MCF 10A (cell line): ENCODE measurements around the gene BAHCC1. TPM values are rescaled to one million over a fixed set of nuclear protein-coding genes. Genes with fewer than 3 reads are reported as not detected.

Experiments
- BruUV-seq: library from RNA; stranded (reverse); fragments of 400-500 nt; replicated peaks from 2 replicates; lab custom pipeline; 2021; lab: Mats Ljungman, UMichigan
- CTCF ChIA-PET: fragments of 300-600 bp; sonication (Branson Sonifier 250); formaldehyde crosslinking; extraction: SDS; loops from one replicate; lab custom pipeline; 2021; ENCODE audit warnings: antibody characterized with exemption, inconsistent platforms; lab: Yijun Ruan, JAX
- POLR2A ChIA-PET: fragments of 300-600, 350-650 bp; sonication (Branson Sonifier 250); formaldehyde crosslinking; extraction: SDS; loops from one replicate; lab custom pipeline; 2020; ENCODE audit warnings: antibody characterized with exemption, inconsistent platforms; lab: Yijun Ruan, JAX
- DNase-seq: peaks from one replicate; pipeline ENCODE4 v3.0.0-alpha.2; 2018; ENCODE audit not compliant: unreplicated experiment
- H3K27ac Mint-ChIP-seq: one replicate; pipeline ENCODE4 v1.8.0; 2022; ENCODE audit warnings: mild to moderate bottlenecking, low read depth, mixed read lengths; ENCODE audit not compliant: unreplicated experiment
- H3K27me3 Mint-ChIP-seq: one replicate; pipeline ENCODE4 v1.8.0; 2022; ENCODE audit warnings: mixed read lengths; ENCODE audit not compliant: insufficient read depth, unreplicated experiment
- H3K36me3 Mint-ChIP-seq: one replicate; pipeline ENCODE4 v1.8.0; 2022; ENCODE audit warnings: mild to moderate bottlenecking, moderate library complexity, mixed read lengths; ENCODE audit not compliant: insufficient read depth, unreplicated experiment
- H3K4me1 Mint-ChIP-seq: one replicate; pipeline ENCODE4 v1.8.0; 2022; ENCODE audit warnings: mixed read lengths; ENCODE audit not compliant: insufficient read depth, unreplicated experiment
- H3K4me3 Mint-ChIP-seq: one replicate; pipeline ENCODE4 v1.8.0; 2022; ENCODE audit warnings: mild to moderate bottlenecking, moderate library complexity, mixed read lengths; ENCODE audit not compliant: unreplicated experiment
- H3K9me3 Mint-ChIP-seq: one replicate; pipeline ENCODE4 v1.8.0; 2022; ENCODE audit warnings: mixed read lengths; ENCODE audit not compliant: unreplicated experiment
- CTCF ChIP-seq: fragments of 200-600 bp; IDR thresholded peaks from one replicate; pipeline ENCODE4 v1.8.0; 2022; ENCODE audit warnings: antibody characterized with exemption, mild to moderate bottlenecking; ENCODE audit not compliant: unreplicated experiment
- intact Hi-C: fragments of 100-400 bp; cut with micrococcal nuclease; formaldehyde crosslinking; loops from 2 replicates; pipeline ENCODE4 v1.14.1; 2022
- total RNA-seq: library from RNA; stranded (reverse); gene quantifications from 2 replicates; pipeline ENCODE4 v1.2.3, GENCODE V29; 2022

Gene BAHCC1
- total RNA-seq, 1 experiment from 2014 or later, result 7.4 TPM

GRCh38 chr17:81468770-81469121 is 73.5 kb downstream of the BAHCC1 start:
- no peak for DNase-seq
- no peak for TF ChIP-seq CTCF
- H3K36me3 Mint-ChIP-seq, result no peaks in the 10 kb centered on the region
- no peaks in the 10 kb centered on the region for H3K27me3 Mint-ChIP-seq
- ChIA-PET POLR2A (interaction anchor here (0.6 kb wide), 1 partner anchor 94 kb away, joined by 3 read pairs; no protein-coding TSS in a partner anchor), CTCF (no interaction called here)
- intact Hi-C loops, result no loop called here
- H3K27ac Mint-ChIP-seq, result no peak overlapping the region
- peaks cover 1% of the 10 kb centered on the region for H3K4me1 Mint-ChIP-seq
- H3K9me3 Mint-ChIP-seq, result no peaks in the 10 kb centered on the region
- BruUV-seq, result no TSS peak
- H3K4me3 Mint-ChIP-seq, result no peak overlapping the region

DNA sequence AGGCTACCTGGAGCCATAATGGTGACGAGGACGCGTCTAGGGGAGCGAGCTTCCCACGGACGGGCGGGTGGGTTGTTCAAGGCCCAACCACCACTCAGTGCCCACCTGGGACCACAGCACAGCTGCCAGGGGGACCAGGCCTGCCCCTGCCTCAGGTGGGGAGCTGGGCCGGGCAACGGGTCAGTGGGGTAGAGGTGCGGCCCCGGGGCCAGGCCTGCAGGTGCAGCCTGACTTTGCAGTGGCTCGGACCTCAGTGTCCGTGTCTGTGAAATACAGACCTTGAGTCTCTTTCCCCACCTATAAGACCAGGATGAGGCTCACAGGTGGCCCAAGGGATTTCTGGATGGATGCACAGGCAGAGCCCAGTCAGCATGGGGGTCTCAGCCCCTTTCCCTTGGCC is 74.0 kb downstream of the BAHCC1 start:
- no peaks in the 10 kb centered on the region for H3K9me3 Mint-ChIP-seq
- no TSS peak for BruUV-seq
- H3K4me1 Mint-ChIP-seq, result peaks cover 4% of the 10 kb centered on the region
- no peak overlapping the region for H3K27ac Mint-ChIP-seq
- ChIA-PET CTCF (interaction anchor here (0.7 kb wide), 1 partner anchor 356 kb away, joined by 4 read pairs; no protein-coding TSS in a partner anchor), POLR2A (interaction anchor here (0.6 kb wide), 1 partner anchor 93 kb away, joined by 3 read pairs; no protein-coding TSS in a partner anchor)
- no peak for TF ChIP-seq CTCF
- no peaks in the 10 kb centered on the region for H3K36me3 Mint-ChIP-seq
- H3K27me3 Mint-ChIP-seq, result no peaks in the 10 kb centered on the region
- intact Hi-C loops, result no loop called here
- H3K4me3 Mint-ChIP-seq, result no peak overlapping the region
- no peak for DNase-seq

DNA sequence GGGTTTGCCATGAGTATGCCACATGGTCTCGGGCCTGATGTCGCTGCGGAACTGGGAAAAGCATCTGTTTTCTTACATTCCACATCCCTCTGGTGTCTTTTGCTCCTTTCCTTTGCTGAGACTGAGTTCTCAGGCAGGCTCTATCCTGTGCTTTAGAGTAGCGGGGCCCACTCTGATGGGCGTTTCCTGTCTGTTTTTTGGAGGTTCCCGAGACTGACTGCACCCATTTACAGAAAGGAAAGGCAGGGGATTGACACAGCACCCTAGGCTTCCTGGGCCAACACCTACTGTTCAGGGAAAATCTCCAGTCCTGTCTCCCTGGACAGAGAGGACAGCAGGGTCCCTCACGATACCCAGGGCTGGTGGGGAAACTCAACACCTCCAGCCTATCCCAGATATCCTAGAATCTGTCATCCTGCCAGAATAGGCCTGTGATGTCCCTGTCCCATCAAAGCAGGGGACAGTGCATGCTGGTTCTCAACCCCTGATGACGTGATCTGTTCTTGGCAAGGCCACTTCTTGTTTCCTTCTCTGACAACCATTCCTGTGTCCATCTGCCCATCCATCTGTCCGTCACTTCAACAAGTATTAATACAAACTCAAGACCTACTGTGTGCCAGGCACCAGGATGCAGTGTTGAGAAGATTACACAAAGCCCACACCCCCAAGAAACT is 75.2 kb downstream of the BAHCC1 start:
- Mint-ChIP-seq H3K27me3 (no peaks in the 10 kb centered on the region), H3K36me3 (no peaks in the 10 kb centered on the region), H3K27ac (no peak overlapping the region), H3K4me3 (no peak overlapping the region), H3K4me1 (peaks cover 4% of the 10 kb centered on the region), H3K9me3 (no peaks in the 10 kb centered on the region)
- no peak for DNase-seq
- POLR2A ChIA-PET, result no interaction called here
- no TSS peak for BruUV-seq
- TF ChIP-seq CTCF, result no peak
- intact Hi-C loops, result no loop called here
- CTCF ChIA-PET, result interaction anchor here (0.7 kb wide), 1 partner anchor 355 kb away, joined by 4 read pairs; no protein-coding TSS in a partner anchor

DNA sequence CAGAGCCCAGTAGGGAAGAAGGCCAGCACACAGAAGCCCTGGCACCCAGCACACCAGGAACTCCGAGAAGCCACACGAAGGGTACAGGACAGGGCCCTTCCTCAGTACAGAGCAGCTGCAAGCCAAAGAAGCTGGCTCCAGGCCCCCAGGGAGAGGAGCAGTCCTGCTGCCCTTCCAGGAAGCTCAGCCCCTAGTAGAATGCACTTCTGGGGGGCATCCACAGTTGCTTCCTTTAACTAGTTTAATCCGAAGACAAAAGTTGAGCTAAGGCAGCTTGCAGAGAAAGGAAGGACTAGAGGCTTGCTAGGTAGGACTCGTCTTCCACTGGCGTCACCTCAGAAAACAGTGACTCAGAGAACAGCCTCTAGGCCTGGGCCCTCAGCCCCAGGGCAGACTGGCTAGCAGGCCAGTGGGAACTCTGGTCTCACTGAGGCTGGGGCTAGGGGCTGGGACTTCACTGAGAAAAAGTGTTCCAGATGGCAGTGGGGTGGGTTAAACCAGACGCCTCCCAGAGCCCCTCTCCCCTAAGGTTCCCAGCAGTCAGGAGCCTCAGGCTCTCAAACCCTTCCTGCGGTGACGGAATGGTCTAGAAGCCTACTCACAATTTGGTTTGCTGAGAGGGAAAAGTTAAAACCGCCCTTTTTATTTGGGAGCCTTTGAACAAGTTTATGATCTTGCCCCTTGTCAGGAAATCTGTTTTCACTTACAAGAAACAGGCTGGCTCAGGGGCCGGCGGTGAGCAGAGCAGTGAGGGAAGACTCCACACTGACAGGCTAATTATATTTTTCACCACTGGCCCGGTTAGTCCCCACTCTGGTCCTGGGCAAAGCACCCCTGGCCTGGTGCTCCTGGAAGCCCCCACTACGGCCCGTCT is 75.9 kb downstream of the BAHCC1 start:
- intact Hi-C loops, result no loop called here
- CTCF ChIA-PET, result no interaction called here
- H3K4me3 Mint-ChIP-seq, result no peak overlapping the region

More for the DNA sequence above, 75.9 kb downstream of the BAHCC1 start:
- TF ChIP-seq CTCF, result no peak
- Mint-ChIP-seq H3K9me3 (no peaks in the 10 kb centered on the region), H3K36me3 (no peaks in the 10 kb centered on the region), H3K27ac (no peak overlapping the region), H3K4me1 (peaks cover 4% of the 10 kb centered on the region), H3K27me3 (no peaks in the 10 kb centered on the region)
- no peak for DNase-seq
- no TSS peak for BruUV-seq
- POLR2A ChIA-PET, result no interaction called here
